ENCODE data around the gene CRIP2. TPM values are rescaled to one million over a fixed set of nuclear protein-coding genes. Genes with fewer than 3 reads are reported as not detected.

Gene CRIP2
- total RNA-seq, 1 donor from 2014 or later: 70.2 TPM

DNA sequence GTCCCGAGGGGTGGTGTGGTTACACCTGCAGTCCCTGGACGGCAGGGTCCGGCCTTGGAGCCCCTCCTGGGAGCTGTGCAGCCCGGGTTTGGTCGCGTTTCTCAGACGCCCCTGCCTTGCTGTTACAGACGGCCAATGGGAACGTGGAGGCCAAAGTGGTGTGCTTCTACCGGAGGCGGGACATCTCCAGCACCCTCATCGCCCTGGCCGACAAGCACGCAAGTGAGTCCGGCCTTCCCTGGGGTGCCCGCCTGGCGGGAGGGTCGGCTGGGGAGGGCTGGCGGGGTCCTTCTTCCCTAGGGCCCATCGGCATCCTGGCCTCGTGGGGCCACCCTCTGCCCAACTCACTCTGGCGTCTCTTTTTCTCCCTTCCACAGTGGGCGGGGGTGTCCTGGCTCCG lies 29.3 kb upstream of the CRIP2 start:
- no peak for DNase-seq

- DNase-seq: no peak
These were observed 28.4 kb upstream of the CRIP2 start for GRCh38 chr14:105445901-105446845.

GRCh38 chr14:105446971-105447370 lies 27.6 kb upstream of the CRIP2 start:
- no peak for DNase-seq

GRCh38 chr14:105447651-105448640 lies 26.7 kb upstream of the CRIP2 start:
- DNase-seq: no peak

GRCh38 chr14:105448706-105449111 lies 25.9 kb upstream of the CRIP2 start:
- peak; percentile 29 for DNase-seq

DNA sequence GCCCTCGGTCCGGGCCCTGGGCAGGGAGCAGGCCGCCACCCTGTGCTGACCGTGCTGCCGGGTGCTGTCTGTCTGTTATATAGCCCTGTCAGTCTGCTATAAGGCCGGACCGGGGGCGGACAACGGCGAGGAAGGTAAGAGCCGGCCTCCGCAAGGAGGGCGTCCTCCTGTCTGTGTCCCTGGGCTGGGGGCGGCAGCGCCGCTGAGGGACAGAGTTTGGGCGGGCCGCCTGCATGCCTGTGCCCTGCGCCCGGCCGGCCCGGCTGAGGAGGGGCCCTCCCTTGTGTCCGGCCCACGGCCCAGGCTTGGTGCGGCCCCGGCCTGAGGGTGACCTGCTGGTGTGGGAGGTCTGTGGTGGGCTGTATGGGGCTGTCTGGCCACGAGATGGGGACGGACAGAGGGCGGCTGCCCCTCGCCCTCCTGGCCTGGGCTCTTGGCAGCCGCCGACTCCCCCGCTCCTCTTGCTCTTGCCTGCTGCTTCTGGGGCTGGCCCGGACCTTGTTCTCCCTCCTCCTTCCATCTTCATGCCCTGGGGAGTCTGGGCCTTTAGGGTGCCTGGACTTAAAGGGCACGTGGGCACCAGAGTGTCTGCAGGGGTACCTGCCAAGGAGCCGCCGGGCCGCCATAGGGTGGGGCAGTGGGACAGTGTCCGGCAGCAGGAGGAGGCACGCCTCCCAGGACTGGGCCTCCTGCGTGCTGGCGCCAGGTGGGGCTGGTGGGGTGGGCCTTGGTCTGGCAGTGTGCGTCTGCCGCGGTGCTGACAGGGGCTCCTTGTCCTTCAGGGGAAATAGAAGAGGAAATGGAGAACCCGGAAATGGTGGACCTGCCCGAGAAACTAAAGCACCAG lies 25.1 kb upstream of the CRIP2 start:
- DNase-seq: no peak

DNA sequence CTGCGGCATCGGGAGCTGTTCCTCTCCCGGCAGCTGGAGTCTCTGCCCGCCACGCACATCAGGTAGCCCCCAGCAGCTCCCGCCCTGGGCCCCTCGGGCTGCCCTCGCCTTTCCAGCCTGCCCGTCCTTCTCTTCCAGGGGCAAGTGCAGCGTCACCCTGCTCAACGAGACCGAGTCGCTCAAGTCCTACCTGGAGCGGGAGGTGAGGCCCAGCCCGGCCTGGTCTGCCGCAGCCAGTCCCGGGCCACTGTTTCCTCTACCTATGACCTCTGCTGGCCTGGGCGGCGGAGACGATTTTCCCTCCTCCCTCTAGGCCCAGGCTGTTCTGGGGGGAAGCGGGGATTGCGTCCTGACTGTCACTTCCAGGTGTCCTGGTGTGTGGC lies 24.5 kb upstream of the CRIP2 start:
- no peak for DNase-seq

GRCh38 chr14:105450864-105451720 lies 23.5 kb upstream of the CRIP2 start:
- DNase-seq: no peak

GRCh38 chr14:105452963-105453362 lies 21.7 kb upstream of the CRIP2 start:
- DNase-seq: no peak

- DNase-seq: no peak
These were observed 20.8 kb upstream of the CRIP2 start for GRCh38 chr14:105453847-105454246.

- DNase-seq: no peak
These were observed 19.5 kb upstream of the CRIP2 start for GRCh38 chr14:105455086-105455640.

DNA sequence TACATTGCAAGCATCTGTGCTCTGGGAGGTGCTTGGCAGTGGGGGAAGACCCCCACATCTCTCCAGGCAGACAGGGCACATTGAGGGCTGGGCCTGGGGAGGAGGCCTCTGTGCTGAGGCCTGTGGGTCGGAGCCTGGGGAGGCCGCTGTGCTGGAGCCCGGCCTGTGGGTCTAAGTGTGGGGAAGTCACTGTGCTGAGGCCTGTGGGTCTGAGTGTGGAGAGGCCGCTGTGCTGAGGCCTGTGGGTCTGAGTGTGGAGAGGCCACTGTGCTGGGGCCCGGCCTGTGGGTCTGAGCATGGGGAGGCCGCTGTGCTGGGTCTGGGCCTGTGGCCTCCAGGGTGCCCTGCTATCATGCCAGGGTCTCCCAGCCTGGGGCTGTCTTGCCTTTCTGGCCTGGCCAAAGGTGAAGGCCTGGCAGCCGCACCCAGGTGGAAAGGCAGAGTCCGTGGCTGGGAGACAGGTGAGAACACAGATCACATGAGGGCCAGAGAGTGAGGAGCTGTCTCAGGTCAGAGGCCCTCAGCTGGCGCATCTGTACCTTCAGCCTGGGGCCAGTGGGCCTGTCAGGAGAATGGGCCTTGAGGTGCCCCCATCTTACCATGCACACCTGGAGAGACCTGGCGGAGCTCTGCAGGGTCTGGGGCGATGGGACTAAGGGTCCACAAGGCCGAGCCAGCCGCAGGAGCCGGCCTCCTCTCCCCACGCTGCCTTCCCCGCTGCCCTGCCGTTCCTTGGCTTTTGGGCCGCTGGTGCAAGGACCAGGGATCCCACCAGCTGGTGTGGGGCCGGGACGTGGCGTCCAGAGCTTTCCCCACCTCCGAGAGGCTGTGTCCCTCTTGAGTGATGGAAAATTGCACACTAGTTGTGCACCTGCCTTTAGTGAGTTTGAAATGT lies 18.6 kb upstream of the CRIP2 start:
- no peak for DNase-seq

- no peak for DNase-seq
These were observed 17.6 kb upstream of the CRIP2 start for GRCh38 chr14:105456736-105457617.

- DNase-seq: no peak
These were observed 16.6 kb upstream of the CRIP2 start for GRCh38 chr14:105458010-105458409.

DNA sequence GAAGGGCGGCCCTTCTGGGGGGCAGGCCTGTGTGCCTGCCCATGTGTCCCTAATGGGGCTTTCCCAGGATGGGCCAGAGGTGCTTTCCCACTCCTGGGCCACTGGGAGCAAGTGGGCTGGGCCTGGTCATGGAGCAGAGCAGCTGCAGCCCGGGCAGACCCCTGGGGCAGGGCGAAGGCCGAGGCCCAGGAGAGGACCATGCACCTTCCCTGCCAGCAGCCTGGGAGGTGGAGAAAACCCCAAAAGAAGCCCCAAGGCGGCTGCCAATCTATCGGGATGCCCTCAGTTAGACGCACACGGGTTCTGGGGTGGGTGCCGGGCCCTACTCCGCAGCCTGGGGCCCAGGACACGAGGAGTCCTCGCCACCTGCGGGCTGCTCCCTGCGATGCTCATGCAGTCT lies 16.1 kb upstream of the CRIP2 start:
- DNase-seq: no peak

DNA sequence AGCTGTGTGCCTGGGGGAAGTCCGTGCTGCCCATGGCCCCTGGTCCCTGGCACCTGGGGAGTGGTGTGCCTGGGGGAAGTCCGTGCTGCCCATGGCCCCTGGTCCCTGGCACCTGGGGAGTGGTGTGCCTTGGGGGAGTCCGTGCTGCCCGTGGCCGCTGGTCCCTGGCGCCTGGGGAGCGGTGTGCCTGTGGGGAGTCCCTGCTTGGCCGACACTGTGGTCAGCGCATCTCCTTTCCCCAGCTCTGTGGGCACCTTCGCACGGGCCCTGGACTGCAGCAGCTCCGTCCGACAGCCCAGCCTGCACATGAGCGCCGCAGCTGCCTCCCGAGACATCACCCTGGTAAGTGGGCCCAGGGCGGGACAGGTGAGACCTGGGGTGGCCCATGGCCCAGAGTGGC lies 14.5 kb upstream of the CRIP2 start:
- no peak for DNase-seq

DNA sequence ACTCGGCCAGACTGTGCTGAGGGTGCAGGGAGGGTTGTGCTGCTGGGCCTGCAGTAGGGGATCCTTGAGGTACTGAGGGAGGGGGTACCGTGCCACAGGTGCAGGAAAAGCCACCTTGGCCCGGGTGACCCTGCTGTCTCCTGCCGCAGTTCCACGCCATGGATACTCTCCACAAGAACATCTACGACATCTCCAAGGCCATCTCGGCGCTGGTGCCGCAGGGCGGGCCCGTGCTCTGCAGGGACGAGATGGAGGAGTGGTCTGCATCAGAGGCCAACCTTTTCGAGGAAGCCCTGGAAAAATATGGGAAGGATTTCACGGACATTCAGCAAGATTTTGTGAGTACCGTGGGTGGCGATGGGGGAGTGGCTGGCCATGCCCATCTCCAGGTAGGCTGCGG lies 14.0 kb upstream of the CRIP2 start:
- DNase-seq: no peak

DNA sequence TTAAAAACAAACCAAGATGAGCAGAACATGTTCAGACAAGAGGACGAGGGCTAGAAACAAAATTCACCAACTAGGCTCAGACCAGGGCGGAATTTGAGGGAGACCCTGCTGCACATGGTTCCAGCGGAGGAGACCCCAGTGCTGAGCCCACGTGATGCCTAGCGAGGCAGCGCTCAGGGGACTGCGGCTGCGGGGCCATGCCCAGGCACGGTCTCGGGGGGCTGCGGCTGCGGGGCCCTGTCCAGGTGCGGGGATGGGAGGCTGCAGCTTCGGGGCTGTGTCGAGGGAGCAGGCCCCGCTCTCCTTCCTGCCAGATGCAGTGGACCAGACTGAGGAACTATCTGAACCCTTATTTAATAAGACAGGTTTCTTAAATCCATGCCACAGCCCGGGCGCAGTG lies 12.7 kb upstream of the CRIP2 start:
- DNase-seq: no peak

DNA sequence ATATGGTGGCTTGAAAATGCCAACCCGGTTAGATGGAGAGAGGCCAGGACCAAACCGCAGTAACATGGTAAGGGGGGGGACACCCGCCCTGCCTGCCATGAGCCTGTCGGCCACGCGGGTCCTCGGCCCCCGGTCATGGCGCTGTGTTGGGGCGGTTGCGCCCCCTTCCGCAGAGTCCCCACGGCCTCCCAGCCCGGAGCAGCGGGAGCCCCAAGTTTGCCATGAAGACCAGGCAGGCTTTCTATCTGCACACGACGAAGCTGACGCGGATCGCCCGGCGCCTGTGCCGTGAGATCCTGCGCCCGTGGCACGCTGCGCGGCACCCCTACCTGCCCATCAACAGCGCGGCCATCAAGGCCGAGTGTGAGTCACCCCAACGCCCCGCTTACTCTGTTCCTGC lies 10.1 kb upstream of the CRIP2 start:
- no peak for DNase-seq

Data from occipital lobe (tissue), 2 donors.